ENCODE data around the gene DNAH10. TPM values are rescaled to one million over a fixed set of nuclear protein-coding genes. Genes with fewer than 3 reads are reported as not detected.

DNAH10 gene
- total RNA-seq, 1 experiment from 2014 or later = 0.17 TPM

GRCh38 chr12:123888989-123889388 lies 126.9 kb downstream of the DNAH10 start:
- Mint-ChIP-seq H3K27me3 (ENCODE audit: low read depth) (peaks cover 81% of the 10 kb centered on the region), H3K4me1 (peaks cover 17 to 18% of the 10 kb centered on the region in 2 experiments), H3K36me3 (ENCODE audit: insufficient read depth in 1 of 3, low read depth in 3 of 3) (no peaks in the 10 kb centered on the region), H3K4me3 (no peak overlapping the region), H3K9me3 (no peaks in the 10 kb centered on the region), H3K27ac (no peak overlapping the region)
- no peak overlapping the region for H2BK15ac ChIP-seq (ENCODE audit: low read depth, low read length)
- no peaks in the 10 kb centered on the region for H3K4me1 ChIP-seq (ENCODE audit: insufficient read depth, low read length)
- H4K8ac ChIP-seq (replicated peaks; ENCODE audit: insufficient read length, low read depth, low read length) = no peak overlapping the region
- H3K9me3 ChIP-seq (ENCODE audit: control insufficient read depth, low read depth, low read length) = no peaks in the 10 kb centered on the region
- H2BK12ac ChIP-seq (ENCODE audit: insufficient read length, low read depth, low read length) = no peak overlapping the region
- H4K91ac ChIP-seq (ENCODE audit: insufficient read length, low read depth, low read length) = no peak overlapping the region
- no peak overlapping the region for H3K23ac ChIP-seq (ENCODE audit: insufficient read length, low read depth, low read length)
- TF ChIP-seq CTCF (conservative IDR thresholded peaks at IDR 0.05) = no peak
- H3K18ac ChIP-seq (ENCODE audit: insufficient read length, low read depth, low read length) = no peak overlapping the region
- H3K14ac ChIP-seq (ENCODE audit: insufficient read depth, low read length) = no peak overlapping the region
- H2BK5ac ChIP-seq (ENCODE audit: insufficient read length, low read length) = no peak overlapping the region
- H4K5ac ChIP-seq (ENCODE audit: insufficient read length, low read depth, low read length) = no peak overlapping the region
- no peak overlapping the region for H2AK5ac ChIP-seq (ENCODE audit: insufficient read length, low read length)
- DNase-seq = no peak
- no peaks in the 10 kb centered on the region for H3K79me1 ChIP-seq (ENCODE audit: insufficient read depth, low read depth, low read length, poor library complexity, severe bottlenecking)
- H3K56ac ChIP-seq (ENCODE audit: insufficient read length, low read depth, low read length) = no peak overlapping the region
- H2BK120ac ChIP-seq (ENCODE audit: low read depth, low read length, poor library complexity, severe bottlenecking) = no peak overlapping the region
- H3K27ac ChIP-seq (ENCODE audit: insufficient read length, low read depth, low read length) = no peak overlapping the region
- WGBS (ENCODE audit: extremely low coverage, insufficient read length, low lambda C conversion rate) = no CpG with 5 or more reads among the region's 12 CpGs
- H3K4me2 ChIP-seq (ENCODE audit: insufficient read depth, insufficient read length, low read length) = no peak overlapping the region
- no peak overlapping the region for H2AFZ ChIP-seq (ENCODE audit: low read length)
- no peaks in the 10 kb centered on the region for H4K20me1 ChIP-seq (ENCODE audit: control insufficient read depth, insufficient read depth, insufficient read length)
- H3K79me2 ChIP-seq (ENCODE audit: insufficient read depth, low read length) = no peaks in the 10 kb centered on the region
- H3K27me3 ChIP-seq (ENCODE audit: insufficient read depth, low read length) = no peaks in the 10 kb centered on the region
- H2BK20ac ChIP-seq (ENCODE audit: low read depth, low read length, poor library complexity, severe bottlenecking) = no peak overlapping the region
- no peak overlapping the region for H3T11ph ChIP-seq (ENCODE audit: low read length)
- no peak overlapping the region for H3K9ac ChIP-seq (ENCODE audit: extremely low read depth, insufficient read length, low read length)
- no peak overlapping the region for H3K4ac ChIP-seq (ENCODE audit: low read depth, low read length)
- H3K23me2 ChIP-seq (ENCODE audit: insufficient read length, low read depth, low read length, poor library complexity, severe bottlenecking) = no peaks in the 10 kb centered on the region

All from H9 (cell line).